HG02943 (cell line): Measurements from ENCODE around the gene NMNAT1.
"Not testable (repeated sequence)": the region's sequence is repeated elsewhere in the genome, so short reads cannot be mapped to it uniquely, and the experiment has no call there.

ENCODE experiments used
- ATAC-seq: cut with Tn5 transposase; IDR thresholded peaks from one replicate; pipeline ENCODE4 v1.9.1; 2021; ENCODE audit warnings: mild to moderate bottlenecking, low read depth, moderate library complexity; ENCODE audit not compliant: unreplicated experiment

NMNAT1 gene

DNA sequence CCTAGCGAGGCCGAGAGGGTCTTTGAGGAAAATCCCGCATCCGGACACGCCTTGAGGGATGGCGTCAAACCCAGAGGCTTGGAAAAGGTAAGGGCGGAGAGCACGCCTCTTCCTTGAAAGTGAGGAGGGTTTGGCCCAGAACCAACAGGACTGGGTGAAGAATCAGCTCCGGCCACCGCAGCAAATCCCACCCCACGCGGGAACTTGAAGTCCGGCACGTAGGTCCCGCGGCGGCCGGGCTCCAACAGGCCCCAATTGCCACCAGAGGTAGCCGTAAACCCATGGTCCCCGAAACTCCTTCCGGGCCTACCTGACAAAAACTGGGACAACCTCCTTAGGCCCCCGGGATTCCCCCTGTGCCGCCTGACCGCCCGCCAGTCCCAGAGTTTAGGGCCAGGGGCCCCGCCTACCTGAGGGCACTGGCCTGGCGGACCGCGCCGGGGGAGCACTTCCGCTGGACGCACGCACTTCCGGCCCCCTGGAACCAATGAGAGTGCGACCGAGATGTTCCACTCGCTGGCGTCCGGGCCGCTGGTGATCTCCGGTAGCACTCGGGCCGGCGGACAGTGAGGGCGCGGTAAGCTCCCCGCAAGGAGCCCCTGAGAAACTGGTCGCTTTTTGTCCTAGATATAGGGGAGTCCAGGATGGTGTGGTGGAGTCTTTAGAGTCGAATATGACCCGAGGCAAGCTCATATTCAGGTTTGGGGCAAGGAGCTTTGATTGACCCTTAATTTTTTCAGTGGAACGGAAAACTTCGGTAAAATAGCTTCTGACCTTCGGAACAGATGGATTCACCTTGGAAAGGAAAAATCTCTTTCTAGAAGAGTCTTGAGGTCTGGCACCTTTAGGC is at the start of gene NMNAT1, which contains the start of gene LZIC:
Gene NMNAT1, plus strand, starts transcription at position 537 of the 850 bp plus-strand sequence. CDS start 28,599 bp downstream, outside the sequence.
Gene LZIC, minus strand, starts transcription at position 453 of the 850 bp plus-strand sequence. CDS start 6,772 bp downstream, outside the sequence.
- peak; percentile 82 for ATAC-seq

- no peak for ATAC-seq
Measured at GRCh38 chr1:9894115-9894514, 49.2 kb upstream of the NMNAT1 start.

DNA sequence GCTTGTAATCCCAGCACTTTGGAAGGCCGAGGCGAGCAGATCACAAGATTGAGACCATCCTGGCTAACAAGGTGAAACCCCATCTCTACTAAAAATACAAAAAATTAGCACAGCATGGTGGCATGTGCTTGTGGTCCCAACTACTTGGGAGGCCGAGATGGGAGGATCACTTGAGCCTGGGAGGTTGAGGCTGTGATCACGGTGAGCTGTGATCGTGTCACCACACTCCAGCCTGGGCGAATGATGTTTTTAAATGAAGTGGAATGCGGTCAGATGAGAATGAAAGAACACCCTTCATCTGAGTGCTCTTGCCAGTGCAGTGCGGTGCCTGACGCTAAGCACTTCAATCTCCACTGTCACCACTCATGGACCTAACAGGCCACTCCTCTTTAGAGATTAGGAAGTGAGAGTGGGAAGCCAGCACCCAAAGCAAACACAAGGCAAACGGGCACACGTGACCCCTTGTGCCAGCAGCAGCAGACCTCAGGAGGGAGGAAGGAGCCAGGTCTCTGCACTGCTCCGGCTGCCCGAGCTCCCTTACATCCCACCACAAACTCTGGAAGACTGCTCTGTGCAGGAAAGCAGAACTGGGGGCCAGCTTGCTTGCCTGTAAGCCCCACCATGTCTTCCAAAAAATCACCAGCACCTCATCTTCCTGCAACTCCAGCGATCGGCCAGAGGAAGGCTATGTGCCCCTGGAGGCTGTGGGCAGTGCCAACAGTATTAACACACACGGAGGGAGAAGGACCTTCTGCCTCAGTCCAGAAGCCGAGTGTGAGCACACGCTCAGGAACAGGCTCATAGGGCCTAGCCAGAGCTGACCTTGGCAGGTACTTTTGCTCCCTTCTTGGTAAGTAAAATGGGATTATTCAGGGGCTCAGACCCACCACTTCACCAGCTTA is 42.9 kb upstream of the NMNAT1 start:
- no peak for ATAC-seq

GRCh38 chr1:9901148-9902059 is 41.9 kb upstream of the NMNAT1 start:
- ATAC-seq = no peak

GRCh38 chr1:9902060-9902452 is 41.2 kb upstream of the NMNAT1 start:
- no peak for ATAC-seq

DNA sequence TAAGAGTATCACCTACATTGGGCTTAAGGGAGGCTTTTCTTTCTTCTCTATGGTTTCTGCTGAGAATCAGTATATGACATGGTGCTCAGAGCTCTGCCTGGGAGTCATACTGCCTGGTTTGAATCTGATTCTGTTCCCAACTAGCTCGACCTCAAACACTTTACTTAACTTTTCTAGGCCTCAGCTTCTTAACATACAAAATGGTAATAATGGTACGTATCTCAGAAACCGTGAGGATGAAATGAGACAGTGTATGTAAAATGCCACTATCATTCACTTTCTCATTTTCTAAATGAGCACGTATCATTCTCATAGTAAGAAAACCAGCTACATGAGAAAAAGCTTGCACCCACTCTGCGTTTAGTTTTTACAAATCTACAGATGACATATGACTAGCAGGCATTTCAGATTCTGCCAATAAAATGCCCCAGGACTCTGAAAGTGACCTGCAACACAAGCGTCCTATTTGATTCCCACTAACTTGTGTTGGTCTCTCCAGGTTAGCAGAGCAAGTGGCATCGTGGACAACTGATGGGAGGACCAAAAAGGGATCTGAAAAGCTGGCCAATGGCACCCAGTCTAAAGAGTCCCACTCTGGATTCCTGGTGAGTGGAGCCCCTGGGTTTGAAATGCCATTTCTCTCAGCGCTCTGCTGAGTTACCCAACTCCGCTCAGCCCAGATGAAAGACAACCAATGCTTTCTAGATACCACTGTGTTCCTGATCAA is 39.3 kb upstream of the NMNAT1 start:
- ATAC-seq = no peak

- ATAC-seq = no peak
Measured at GRCh38 chr1:9904596-9904995, 38.7 kb upstream of the NMNAT1 start.

- no peak for ATAC-seq
Measured at GRCh38 chr1:9905010-9905409, 38.3 kb upstream of the NMNAT1 start.

GRCh38 chr1:9906466-9906865 is 36.8 kb upstream of the NMNAT1 start:
- ATAC-seq = no peak

DNA sequence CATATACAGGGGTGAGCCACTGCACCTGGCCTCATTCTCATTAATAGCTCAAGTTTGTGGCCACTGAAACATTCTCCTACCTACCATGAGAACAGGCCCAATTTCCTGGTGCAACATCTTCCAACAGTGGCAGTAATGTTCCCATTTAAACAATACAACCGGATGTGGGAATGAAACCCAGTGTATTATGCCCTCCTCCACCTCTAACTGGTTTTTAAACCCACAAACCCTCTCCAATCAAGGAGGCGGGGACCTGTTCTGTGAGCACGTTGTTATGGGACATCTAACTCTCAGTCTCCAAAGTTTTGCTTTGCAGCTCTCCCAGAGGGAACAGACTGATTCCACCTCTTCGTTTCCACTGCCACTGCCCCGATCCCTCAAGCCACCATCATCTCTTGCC is 35.8 kb upstream of the NMNAT1 start:
- no peak for ATAC-seq

DNA sequence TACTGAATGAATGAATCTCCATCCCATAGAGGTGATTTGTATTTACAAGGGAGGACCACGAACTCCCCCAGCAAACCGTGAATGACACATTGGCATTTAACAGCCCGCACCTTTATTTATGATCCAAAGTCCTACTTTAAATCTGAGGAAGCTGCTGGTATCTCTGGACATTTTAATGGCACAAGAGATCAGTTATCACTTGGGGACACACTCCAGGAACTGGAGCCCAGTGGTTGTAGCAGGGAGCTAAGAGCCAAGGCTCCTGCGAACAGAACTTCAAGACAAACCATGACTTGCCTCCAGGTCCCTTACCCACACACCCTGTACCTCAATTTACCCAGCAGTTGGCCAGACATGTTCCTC is 34.4 kb upstream of the NMNAT1 start:
- ATAC-seq = no peak

- peak; percentile 3 for ATAC-seq
Measured at GRCh38 chr1:9909234-9910046, 33.8 kb upstream of the NMNAT1 start.

DNA sequence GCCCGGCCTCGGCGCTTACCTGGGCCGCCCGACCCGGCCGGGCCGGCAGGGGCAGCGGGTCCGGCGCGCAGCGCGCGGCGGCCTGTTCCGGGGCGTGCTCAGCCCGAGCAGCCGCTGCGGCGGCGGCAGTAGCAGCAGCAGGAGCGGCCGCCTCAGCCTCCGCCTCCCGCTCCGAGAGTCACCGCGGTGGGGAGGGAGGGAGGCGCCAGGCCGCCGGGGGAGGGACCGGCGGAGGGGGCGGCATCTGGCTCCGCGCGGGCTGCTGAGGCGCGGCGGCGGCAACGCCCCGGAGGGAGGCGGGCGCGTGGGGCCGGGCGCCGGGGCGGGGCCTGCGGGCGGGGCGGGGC is 33.2 kb upstream of the NMNAT1 start, which contains the start of gene CTNNBIP1:
Gene CTNNBIP1, minus strand, starts transcription at position 194 of the 347 bp plus-strand sequence. CDS start 38,205 bp downstream, outside the sequence.
- ATAC-seq = peak; percentile 62

DNA sequence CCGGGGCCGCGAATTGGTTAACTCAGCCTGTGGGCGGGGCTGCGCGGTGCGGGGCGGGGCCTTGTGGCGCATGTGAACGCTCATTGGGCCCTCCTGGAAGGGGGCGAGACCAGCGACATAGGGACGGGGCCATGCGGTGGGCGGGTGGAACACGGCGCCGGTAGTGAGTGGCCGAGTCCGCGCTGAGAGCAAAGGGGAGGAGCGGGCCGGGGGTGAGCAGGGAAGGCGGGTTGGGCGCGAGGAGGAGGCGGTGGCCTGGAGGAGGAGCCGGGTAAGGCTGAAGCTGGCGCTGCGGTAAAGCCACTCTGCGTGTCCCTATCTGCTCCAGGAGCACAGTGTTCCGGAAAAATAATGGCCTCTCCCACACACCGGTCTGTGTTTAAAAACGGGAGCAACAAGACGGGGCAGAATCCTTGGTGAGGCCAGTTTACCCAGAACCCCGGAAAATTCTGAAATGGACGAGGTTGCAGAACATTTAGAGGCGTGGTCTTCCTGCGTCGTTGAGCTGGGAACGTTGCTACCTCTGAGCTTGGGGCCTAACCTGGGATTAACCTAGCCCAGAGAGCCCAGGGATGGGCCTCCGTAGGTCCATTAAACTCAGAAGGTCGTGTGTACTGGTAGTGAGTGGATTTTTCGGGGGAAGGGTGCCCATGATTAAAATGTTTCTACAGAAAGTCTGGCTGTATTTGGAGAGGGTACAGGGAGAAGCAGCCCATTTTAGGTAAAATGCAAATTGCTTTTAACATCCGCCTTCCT is 32.7 kb upstream of the NMNAT1 start:
- peak; percentile 95 for ATAC-seq

- ATAC-seq = no peak
Measured at GRCh38 chr1:9912264-9912936, 30.9 kb upstream of the NMNAT1 start.

DNA sequence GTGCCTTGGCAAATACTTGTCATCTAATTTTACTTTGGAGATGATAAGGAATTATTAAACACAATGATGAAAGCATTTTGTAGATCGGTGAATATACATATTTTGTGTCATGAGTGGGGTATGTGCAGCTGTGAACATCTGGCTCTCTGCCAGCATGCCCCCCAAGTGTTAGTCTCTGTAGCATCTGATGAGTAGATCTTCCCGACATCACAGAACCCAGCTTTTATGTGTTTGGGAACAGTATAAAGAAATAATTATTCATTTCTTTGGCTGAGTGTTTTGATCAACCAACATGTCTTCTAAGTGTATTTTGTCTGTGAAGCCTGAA is 28.7 kb upstream of the NMNAT1 start:
- ATAC-seq = no peak

DNA sequence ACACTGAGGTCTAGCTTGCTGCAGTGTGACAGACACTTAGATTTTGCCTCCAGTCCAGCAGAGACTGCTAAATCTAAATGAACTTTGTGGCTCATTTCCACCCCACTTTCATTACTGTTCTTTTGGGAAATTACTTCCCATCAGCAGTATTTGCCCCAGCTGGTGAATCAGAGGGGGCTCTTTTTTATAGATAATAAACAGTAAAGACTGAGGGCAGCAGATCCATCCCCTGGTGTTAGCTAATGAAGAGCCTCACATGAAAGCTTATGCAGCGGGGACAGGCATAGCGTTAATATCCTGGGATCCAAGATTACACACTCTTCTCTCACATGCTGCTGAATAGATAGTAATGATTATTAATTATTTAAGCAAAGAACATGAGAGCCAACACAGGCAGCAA is 26.8 kb upstream of the NMNAT1 start:
- no peak for ATAC-seq

DNA sequence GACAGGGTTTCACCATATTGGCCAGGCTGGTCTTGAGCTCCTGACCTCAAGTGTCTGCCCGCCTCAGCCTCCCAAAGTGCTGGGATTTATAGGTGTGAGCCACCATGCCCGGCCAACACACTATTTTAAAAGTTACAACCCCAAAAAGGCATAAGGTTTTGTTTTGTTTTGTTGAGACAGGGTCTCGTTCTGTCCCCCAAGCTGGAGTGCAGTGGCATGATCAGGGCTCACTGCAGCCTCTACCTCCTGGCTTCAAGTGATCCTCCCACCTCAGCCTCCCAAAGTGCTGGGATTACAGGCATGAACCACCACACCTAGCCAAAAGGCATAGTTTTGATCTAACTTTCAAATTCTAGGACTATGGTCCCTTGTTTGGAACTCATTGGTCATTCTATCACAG is 25.8 kb upstream of the NMNAT1 start:
- not testable (repeated sequence) for ATAC-seq
